GM18502 (cell line): ENCODE data around the gene CCDC28B.

ENCODE experiments used
- ATAC-seq: cut with Tn5 transposase; IDR thresholded peaks from one replicate; pipeline ENCODE4 v1.9.1; 2021; ENCODE audit warnings: mild to moderate bottlenecking; ENCODE audit not compliant: unreplicated experiment, poor library complexity

The CCDC28B gene

GRCh38 chr1:32249831-32250525 lies 49.6 kb downstream of the CCDC28B start:
- peak; percentile 56 for ATAC-seq

DNA sequence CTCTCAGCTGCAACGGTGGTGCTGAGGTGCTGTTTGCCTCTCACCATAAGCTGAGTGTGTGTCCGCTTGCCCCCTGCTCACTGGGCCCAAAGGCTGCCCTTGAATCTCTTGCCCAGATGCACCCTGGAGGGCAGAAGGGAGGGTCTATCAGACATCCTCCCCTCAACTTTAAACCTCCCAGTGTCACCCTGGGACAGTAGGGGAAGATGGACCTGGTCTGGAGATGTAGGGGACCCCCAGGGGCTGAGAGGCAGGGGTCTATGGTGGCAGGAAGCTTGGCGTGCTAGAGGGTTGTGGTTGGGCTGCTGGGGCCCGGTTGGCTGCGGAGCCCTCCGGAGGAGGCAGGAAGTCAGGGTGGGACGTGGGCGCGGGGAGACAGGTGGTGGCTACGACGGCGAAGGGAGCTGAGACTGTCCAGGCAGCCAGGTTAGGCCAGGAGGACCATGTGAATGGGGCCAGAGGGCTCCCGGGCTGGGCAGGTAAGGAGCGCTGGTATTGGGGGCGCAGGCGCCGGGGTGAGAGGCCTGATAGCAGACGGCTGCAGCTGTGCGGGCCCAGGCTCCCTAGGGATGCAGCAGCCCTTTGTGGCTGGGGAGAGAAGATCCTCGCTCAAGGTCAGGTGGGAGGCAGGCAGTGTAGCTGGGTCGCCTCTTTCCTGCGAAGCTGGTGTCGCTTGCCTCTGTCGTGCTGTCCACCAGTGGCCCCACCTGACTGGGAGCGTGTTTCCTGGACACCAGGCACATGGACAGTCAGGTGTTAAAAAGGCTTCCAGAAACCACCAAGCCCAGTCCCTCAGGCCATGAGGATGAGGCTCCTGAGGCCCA lies 50.7 kb downstream of the CCDC28B start, which contains the start of gene LCK:
LCK (plus strand) TSS at position 373 of the 824 bp plus-strand sequence. CDS start 23,065 bp downstream, outside the sequence.
- ATAC-seq: no peak
